A549 treated with DMSO at 1 μM for 4 hours (cell line): Measurements from ENCODE around the gene CALHM2. TPM values are rescaled to one million over a fixed set of nuclear protein-coding genes. Genes with fewer than 3 reads are reported as not detected.

ENCODE experiments used
- total RNA-seq: library from RNA; stranded (reverse); fragments of 200-300 nt; extraction: Qiagen RNA extraction; gene quantifications from 5 replicates; pipeline ENCODE4 v1.2.3, GENCODE V29; 2022; ENCODE audit warnings: low read depth

CALHM2 gene, protein sequence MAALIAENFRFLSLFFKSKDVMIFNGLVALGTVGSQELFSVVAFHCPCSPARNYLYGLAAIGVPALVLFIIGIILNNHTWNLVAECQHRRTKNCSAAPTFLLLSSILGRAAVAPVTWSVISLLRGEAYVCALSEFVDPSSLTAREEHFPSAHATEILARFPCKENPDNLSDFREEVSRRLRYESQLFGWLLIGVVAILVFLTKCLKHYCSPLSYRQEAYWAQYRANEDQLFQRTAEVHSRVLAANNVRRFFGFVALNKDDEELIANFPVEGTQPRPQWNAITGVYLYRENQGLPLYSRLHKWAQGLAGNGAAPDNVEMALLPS
- total RNA-seq = 4.7 to 6.1 TPM (median 5.3 TPM) in 5 replicates

DNA sequence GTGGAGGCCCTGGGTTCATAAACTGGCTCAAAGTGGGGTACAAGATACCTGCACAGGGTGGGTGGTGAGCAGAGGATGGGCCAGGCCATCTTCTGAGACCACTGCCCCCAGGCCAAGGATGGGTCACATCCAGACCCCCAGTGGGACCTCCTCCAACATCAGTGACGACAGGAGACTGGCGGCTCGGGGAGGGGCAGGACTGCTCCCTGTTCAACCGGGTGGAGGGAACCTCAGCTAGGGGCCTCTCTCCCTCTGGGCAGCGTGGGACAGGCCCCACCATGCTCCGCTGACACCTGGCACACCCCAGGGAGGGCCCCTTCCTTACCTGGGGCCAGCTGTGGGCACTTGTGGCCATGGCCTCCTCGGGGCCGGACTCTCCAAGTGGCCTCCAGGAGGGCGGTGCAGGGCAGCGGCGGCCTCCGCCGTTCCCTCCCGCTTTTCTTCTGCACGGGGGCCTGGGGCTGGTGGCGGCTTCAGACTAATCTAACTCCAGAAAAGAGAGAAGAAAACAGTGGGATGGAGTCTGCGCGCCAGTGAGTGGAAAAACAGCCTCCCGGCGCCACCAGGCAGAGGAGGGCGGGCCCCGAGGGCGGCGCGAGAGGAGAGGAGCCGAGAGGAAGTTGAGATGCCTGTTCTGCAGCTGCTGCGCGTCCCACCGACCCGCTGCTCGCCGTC, at the start of gene CALHM2:
Gene CALHM2, minus strand, starts transcription at position 540 of the 675 bp plus-strand sequence. CDS start 2,429 bp downstream, outside the sequence.

DNA sequence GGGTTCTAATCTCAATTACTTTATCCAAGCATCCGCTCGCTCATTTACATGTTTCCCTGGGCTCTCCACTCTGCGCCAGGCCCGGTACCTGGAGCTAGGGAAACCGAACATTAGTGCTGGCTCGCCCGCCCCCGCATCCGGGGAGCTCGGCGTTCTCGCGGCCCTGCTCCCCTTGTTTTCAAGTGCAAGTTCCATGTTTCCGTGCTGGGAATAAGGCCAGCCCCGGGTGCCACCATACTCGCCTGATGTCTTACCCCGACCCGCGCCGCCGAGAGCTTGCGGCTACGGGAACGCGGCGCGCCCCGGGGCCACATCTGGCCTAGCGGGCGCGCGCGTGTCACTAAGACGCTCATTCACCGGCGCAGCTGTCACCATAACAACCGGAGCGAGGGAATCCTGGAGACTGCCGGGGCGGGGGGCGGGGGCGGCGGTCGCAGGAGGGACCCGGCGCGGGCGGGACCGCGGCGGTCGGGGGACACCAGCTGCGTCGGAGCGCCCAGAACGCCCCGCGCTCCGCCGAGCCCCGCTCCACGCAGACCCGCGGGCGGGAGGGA, 41.3 kb upstream of the CALHM2 start, which contains the start of gene NEURL1:
Gene NEURL1, plus strand, starts transcription at position 344 of the 554 bp plus-strand sequence. CDS start 683 bp downstream, outside the sequence.

DNA sequence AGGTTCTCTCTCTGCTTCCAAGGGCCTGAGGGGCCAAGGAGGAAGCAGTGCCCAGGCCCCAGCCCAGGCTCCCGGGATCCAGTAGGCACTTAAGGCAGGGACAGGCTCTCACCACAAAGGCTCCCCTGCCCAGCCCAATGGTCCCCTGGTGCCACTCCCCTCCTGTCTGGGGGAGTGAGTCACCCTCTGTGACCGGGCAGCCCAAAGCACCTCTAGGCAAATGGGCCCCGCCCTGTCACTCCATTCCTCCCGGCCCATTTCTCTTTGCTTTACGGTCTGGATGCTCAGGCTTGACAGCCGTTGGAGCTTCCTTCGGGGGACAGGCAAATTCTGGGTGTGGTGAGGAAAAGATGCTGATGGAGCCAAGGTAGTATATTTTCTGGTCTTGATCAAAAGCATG, 27.0 kb upstream of the CALHM2 start, which contains the start of gene CALHM3:
Gene CALHM3, minus strand, starts transcription at position 106 of the 400 bp plus-strand sequence. CDS start 208 bp downstream, outside the sequence.

DNA sequence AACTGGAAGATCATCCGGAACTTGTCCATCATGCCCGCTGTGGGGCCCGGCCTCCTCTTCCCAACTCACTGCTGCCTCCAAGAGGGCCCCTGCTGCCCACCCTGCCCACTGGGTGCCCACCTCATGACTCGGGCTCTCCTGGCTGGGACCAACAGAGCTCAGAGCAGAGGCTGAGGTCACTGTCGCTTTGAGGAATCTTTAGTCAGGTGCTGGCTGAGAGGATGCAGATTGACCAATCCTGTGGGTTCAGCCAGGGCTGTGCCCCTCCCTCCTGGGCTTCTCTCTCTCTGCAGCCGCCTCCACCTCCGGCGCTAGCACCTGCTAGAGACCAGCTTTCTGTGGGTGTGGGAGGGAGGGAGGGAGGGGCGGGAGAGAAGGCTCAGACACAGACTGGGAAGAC, 6.5 kb upstream of the CALHM2 start, which contains the start of gene CALHM1:
Gene CALHM1, minus strand, starts transcription at position 181 of the 400 bp plus-strand sequence. Its CDS starts 149 bp downstream, at position 32.

Other genes starting within 250 kb of the CALHM2 start
- gene RPEL1, start 206.5 kb downstream of the CALHM2 start, total RNA-seq = 0.03 TPM in 1 of 5 replicates, not detected in the others
- gene INA, start 175.2 kb downstream of the CALHM2 start, total RNA-seq = 19.4 to 32.1 TPM (median 28.1 TPM) in 5 replicates
- 11.1 to 13.1 TPM (median 12.3 TPM) in 5 replicates for gene PCGF6, start 101.2 kb downstream of the CALHM2 start, total RNA-seq
- gene TAF5, start 84.4 kb downstream of the CALHM2 start, total RNA-seq = 3.0 to 4.5 TPM (median 4.3 TPM) in 5 replicates
- 444 to 600 TPM (median 518 TPM) in 5 replicates for gene ATP5MK, start 55.9 kb downstream of the CALHM2 start, total RNA-seq
- 35.8 to 45.3 TPM (median 43.9 TPM) in 5 replicates for gene PDCD11, start 55.7 kb downstream of the CALHM2 start, total RNA-seq
- not detected in 5 replicates for gene CALHM1, start 6.5 kb upstream of the CALHM2 start, total RNA-seq
- 0.30 to 0.53 TPM (median 0.45 TPM) in 5 replicates for gene CALHM3, start 26.9 kb upstream of the CALHM2 start, total RNA-seq
- 0.20 to 0.43 TPM (median 0.31 TPM) in 5 replicates for gene NEURL1, start 41.3 kb upstream of the CALHM2 start, total RNA-seq